ENCODE measurements around the gene TXNRD3.
"Not testable (repeated sequence)": the region's sequence is repeated elsewhere in the genome, so short reads cannot be mapped to it uniquely, and the experiment has no call there.

TXNRD3 gene

DNA sequence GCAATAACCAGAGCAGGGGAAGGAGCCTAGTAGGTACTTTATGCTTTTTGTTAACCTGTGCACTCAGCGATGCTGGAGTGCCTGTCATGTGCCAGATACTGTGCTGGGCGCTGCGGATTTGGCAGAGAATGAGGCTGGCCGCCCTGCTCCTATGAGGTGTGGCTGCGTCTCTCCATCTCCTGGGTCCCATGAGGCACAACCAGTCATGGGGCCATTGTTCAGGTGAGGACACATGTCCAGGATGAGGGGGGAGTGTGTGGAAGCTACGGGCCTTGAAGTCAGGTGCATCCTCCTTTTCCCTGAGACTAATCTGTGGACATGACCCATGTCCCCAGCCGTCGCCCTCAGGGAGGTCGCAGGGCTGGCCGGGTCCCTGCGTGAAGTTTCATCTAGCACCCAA, 963 bp upstream of the TXNRD3 start:
- in situ Hi-C loops (cut with MboI; ENCODE audit: low sequenced_read_pairs): no loop called here

DNA sequence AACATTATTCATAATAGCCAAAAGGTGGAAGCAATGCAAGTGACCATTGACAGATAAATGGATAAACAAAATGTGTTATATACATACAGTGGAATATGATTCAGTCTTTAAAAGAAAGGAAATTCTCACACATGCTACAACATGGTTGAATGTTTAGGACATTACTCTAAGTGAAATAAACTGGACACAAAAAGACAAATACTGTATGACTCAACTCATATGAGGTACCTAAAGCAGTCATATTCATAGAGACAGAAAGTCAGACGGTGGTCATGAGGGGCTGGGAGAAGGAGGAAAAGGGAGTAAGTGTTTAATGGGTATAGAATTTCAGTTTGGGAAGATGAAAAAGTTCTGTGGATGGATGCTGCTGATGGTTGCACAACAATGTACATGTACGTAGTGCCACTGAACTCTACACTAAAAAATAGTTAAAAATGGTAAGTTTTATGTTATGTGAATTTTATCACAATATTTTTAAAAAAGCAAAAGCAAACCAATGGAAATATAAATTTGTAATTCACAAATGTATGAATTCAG, 5.3 kb downstream of the TXNRD3 start:
- in situ Hi-C loops (cut with MboI; ENCODE audit: low sequenced_read_pairs): no loop called here

DNA sequence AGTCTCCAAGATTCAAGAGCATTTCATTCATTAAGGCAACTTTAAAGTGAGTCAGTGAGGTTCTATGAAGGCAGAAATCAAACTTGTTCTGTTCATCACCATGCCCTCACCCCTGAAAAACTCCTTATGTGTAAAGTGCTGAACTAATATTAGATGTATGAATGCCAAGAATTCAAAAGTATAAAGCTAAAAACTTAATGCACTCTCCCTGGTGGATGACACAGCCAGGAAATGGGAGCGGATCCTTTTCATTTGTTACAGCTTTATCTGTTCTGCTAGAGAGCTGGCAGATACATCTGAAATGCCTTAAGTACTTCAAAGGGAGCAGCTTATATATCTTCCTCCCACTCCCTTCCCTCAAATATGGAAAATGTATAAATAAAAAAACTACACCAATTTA, 8.2 kb downstream of the TXNRD3 start:
- in situ Hi-C loops (cut with MboI; ENCODE audit: low sequenced_read_pairs): no loop called here

DNA sequence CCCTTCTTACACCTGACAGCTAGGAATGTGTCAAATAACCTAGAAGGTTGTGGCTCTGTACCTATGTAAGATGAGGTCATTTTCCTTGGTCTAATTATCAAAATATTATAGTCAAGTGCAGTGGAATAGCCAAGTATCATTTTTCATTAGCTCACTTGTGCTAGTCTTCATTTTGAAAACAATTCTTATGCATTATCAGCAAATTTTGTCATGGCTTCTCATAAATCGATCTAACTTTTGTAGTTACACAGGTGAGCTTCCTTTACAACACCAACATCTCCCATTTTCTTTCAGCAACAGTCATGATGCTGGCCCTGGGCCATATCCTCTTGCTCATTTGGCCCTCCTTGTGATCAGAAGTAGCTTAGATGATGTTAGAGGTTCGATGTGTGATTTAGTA, 10.3 kb downstream of the TXNRD3 start:
- in situ Hi-C loops (cut with MboI; ENCODE audit: low sequenced_read_pairs): no loop called here

DNA sequence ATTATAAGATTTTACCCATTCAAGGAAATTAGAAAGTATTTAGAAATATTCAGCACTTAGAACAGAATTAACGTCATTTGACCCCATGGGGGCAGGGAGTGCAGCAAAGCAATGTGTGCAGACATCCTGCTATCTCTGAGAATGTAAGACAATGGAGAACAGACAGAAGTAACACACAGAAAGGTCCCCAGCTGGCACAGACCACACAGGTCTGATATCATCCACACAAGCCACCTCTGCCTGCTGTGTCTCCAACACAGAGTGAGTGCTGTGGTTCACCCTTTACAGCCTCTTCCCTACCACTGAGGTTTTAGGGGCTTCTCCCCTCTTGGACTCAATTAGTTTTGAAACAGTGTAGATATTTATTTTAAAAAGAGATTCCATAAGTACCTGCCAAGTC, 16.1 kb downstream of the TXNRD3 start:
- in situ Hi-C loops (cut with MboI; ENCODE audit: low sequenced_read_pairs): no loop called here

DNA sequence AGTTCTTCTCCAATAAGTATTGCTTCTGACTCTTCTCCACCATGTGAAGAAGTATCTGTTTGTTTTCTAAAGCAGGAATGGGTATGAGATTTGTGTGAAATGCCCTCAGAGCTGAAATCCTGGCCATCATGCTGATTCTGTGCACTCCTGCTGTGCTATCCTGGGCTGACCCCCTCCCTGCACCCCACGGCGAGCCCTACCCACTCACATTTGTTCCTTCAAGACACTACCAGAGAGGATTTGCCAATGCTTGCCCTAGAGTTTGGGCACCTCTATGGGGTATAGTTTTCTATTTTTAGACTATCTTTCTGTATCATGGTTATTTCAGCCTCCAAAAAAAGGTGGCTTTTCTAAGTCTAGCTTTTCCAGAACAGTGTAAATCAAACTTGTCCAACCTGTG, 18.5 kb downstream of the TXNRD3 start:
- in situ Hi-C loops (cut with MboI; ENCODE audit: low sequenced_read_pairs): no loop called here

DNA sequence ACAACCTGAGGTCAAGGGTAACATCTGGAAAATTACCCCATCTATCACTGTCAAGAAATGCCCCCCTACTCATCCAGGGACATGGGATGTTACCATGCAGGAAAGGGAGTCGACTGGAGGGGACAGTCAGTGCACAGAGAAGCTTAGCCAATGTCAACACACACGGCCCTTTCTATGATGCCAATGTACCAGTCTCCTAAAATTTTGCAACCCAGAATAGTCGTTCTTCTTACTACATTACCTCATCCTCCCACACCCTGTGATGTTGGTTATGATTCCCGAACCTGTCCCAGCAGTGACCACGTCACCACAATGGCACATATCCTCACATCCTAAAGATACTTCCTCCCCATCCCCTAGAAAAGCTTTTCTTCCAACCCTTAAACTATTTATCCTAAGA, 20.1 kb downstream of the TXNRD3 start:
- in situ Hi-C loops (cut with MboI; ENCODE audit: low sequenced_read_pairs): no loop called here

DNA sequence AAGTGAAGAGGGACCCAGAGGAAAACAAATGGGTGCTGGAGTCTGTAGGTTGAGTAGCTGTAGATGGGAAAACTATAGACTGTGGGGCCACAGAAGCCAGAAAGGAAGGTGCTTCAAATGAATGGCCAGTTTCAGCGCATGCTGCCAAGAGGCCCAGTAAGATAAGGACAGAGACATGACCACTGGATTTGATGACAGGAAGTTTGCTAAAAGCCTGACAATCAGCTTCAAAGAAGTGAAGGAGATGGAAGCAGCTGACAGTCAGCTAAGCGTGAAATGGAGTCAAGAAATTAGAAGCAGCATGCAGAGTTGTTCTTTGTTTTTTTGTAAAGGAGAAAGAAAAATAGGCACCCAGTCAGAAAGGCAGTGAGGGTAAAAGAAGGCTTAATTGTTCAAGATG, 24.9 kb downstream of the TXNRD3 start:
- in situ Hi-C loops (cut with MboI; ENCODE audit: low sequenced_read_pairs): no loop called here

DNA sequence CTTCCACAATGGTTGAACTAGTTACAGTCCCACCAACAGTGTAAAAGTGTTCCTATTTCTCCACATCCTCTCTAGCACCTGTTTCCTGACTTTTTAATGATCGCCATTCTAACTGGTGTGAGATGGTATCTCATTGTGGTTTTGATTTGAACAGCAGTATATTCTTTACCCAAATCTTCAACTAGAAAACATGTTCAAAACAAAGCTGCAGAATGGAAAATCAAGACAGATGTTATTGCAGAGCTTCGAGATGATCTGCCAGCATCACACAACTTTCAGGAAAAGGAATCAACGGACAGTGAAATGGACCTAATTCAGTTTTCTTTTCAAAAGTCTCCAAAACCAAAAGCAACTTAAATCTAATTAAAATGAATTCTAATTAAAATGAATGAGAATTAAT, 29.2 kb downstream of the TXNRD3 start:
- in situ Hi-C loops (cut with MboI; ENCODE audit: low sequenced_read_pairs): not testable (repeated sequence)

DNA sequence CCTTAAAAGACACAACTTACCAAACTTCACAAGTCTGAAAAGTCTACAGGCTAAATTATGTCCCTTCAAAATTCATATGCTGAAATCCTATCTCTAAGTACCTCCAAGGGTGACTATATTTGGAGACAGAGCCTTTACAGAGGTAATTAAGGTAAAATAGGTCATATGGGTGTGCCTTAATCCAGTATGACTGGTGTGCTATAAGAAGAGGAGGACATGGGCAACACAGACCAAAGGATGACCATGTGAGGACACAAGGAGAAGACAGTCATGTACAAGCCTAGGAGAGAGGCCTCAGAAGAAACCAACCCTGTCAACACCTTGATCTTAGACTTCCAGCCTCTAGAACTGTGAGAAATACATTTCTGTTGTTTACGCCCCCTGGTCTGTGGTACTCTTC, 32.2 kb downstream of the TXNRD3 start:
- in situ Hi-C loops (cut with MboI; ENCODE audit: low sequenced_read_pairs): no loop called here

DNA sequence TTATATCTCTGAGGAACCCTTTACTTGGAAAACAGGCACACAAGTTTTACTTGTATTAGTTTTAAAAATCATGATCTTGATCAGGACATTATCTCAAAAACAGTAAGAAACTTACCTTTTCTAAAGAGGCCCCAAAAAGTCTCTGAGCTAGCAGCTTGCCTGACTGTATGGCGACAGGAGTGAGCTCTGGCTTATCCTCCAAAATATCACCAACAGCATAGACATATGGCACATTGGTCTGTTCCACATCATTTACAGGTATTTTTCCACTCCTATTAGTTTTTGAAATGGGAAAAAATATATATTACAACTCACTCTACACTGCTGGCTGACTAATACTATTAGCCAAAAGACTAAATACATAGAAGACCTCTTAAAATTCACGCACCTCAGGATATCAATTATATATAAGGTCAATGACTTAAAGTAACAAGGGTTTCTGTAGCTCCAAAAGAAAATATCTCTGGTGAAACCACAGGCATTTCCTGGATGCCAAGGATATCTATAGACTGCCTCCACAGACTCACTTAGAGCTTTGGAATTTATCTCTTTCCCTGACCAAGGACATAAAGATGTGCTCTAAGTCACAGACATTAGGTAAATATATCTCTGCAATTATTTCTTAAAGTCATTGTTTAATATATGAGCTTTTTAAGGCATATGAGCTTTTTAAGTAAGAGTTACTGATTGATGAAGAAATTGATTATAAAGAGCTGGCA, 33.1 kb downstream of the TXNRD3 start:
- in situ Hi-C loops (cut with MboI; ENCODE audit: low sequenced_read_pairs): no loop called here

DNA sequence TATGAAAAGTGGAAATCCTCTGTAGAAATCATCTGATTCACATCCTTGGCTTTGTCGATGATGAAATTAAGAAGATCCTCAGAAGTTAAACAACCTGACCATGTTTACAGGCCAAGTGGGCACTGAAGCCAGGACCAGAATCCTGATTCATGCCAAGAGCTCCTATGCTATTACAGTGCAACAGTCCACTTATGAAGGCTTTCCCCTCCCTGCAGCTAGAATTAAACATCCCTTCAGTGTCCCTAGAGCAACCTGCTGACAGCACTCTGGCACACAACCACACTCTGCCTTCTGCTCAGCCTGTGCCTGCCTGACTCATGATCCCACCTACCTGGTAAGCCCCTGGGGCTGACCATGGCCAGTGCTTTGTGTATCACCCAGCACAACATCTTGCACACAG, 33.8 kb downstream of the TXNRD3 start:
- in situ Hi-C loops (cut with MboI; ENCODE audit: low sequenced_read_pairs): no loop called here

DNA sequence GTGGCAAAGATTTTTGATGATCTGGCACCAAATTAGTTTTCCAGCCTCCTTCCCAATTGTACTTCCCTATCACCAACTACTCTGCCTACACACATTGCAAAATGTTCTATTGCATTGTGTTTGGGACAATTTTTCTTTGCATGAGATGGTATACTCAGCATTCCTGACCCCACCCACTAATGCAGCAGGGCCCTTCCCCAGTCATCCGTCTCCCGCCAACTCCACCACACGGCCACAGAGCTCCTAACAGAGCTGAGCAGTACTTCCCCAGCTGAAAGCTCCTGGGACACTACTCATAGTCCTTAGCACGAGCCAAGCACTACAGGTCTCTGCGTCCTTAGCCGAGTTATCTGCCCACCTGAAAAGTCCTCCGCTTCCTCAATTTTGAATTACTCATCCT, 34.2 kb downstream of the TXNRD3 start:
- in situ Hi-C loops (cut with MboI; ENCODE audit: low sequenced_read_pairs): no loop called here

DNA sequence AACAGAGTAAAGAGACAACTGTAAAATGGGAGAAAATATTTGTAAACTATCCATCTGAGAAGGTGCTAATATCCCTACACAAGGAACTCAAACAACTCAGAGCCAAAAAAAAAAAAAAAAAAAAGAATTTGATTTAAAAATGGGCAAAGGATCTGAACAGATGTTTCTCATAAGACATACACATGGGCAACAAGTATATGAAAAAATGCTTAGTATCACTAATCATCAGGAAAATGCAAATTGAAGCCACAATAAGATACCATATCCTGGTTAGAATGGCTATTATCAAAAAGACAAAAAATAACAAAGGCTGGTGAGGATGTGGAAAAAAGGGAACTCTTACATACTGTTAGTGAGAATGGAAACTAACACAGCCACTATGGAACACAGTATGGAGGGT, 36.2 kb downstream of the TXNRD3 start:
- in situ Hi-C loops (cut with MboI; ENCODE audit: low sequenced_read_pairs): no loop called here

DNA sequence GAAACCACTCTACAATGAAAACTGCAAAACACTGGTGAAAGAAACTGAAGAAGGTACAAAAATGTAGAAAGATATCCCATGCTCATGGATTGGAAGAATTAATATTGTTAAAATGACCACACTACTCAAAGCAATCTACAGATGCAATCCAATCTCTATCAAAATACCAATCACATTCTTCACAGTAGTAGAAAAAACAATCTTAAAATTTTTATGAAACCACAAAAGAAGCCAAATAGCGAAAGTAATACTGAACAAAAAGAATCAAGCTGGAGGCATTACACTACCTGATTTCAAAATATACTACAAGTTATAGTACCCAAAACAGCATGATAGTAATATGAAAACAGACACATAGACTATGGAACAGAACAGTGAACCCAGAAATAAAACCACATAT, 36.9 kb downstream of the TXNRD3 start:
- in situ Hi-C loops (cut with MboI; ENCODE audit: low sequenced_read_pairs): no loop called here

DNA sequence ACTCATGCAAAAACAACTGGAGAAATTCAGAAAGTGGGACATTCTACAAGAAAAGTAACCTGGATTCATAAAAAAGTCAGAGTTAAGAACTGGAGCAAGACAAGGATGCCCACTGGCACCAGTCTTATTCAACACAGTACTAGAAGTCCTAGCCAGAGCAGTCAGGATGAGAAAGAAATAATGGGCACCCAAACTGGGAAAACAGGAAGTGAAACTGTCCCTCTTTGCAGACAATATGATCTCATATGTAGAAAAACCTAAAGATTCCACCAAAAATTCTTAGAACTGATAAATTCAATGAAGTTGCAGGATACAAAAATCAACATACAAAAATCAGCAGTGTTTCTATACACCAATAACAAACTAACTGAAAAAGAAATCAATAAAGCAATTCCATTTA, 37.4 kb downstream of the TXNRD3 start:
- in situ Hi-C loops (cut with MboI; ENCODE audit: low sequenced_read_pairs): no loop called here

DNA sequence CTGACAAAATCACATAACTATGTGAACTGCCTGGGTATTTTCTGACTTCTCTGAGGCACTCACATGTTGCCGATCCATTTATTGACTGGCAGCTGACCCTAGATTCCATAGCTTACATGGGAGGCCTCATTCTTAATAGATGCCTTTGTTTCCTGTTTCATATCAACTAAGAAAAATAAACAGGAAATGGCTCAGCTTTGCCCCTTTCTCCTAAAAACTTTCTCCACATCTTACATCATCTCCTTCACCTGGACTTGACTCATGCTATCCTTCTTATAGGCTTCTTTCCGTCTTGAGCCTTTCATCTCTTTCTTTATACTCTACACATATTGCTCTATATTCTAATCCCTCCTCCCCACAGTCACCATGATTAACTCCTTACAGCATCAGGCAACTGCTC, 38.0 kb downstream of the TXNRD3 start:
- in situ Hi-C loops (cut with MboI; ENCODE audit: low sequenced_read_pairs): no loop called here

DNA sequence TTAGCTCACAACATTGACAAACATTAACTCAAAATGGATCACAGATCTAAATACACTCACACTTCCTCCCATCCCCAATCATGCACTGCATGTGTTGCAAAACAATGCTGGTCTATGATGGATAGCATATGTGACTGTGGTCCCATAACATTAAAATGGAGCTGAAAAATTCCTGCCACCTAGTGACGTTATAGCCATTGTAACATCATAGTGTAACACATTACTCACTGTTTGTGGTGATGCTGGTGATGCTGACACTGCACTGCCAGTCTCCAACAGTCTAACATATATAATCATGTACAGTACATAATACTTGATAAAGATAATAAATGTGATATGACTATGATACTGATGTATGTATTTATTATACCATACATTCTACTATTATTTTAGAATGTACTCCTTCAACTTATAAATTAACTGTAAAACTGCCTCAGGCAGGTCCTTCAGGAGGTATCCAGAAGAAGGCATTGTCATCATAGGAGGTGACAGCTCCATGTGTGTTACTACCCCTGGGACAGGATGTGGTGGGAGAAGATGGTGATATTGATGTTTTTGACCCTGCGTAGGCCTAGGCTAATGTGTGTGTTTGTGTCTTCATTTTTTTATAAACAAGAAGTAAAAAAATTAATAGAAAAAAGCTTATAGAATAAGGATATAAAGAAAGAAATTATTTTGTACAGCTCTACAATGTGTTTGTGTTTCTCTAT, 41.3 kb downstream of the TXNRD3 start:
- in situ Hi-C loops (cut with MboI; ENCODE audit: low sequenced_read_pairs): no loop called here

DNA sequence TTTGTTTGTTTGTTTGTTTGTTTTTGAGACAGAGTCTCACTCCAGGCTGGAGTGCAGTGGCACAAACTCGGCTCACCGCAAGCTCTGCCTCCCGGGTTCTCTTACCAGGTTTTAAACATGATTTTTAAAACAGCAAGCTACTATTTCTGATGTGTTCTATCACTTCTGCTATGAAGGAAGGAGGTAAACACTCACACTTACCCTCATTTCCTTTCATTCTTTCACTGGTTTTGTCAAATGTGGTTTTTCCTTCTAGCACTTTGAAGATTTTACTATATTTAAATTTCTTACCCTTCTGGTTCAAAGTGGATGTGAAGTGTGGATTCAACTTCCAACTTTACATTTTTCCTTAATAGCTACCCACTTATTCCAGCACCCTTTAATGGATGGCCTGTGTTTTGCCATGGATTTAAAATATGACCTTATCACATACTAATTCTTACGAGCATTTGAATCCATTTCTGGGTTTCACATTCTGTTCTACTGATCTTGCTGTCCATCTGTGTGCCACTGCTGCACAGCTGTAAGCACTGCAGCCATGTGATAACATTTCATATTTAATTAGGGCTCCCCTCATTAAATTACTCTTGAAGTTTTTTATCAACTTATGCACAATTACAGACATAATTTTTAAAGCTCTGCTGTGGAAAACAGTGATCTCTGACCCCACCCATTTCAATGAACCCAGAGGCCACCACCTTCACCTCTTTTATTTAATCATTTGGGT, 42.3 kb downstream of the TXNRD3 start:
- in situ Hi-C loops (cut with MboI; ENCODE audit: low sequenced_read_pairs): no loop called here

DNA sequence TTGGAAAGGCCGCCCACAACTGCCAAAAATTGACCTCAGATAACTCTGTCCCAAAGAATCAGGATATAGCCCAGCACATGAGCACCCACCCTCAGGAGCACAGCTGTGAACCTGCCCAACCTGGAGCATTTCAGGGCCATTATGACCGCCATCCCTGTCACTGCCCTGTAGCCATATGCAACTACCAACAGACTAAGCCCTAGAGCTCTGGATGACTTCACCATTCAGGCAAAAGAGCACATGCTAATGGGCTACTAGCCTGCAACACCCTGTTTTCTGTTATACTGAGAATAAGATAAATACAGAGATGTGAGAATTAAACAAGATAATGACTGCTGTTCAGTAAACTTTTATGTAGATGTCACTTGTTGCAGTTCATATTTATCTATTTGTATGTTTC, 45.0 kb downstream of the TXNRD3 start:
- in situ Hi-C loops (cut with MboI; ENCODE audit: low sequenced_read_pairs): no loop called here

DNA sequence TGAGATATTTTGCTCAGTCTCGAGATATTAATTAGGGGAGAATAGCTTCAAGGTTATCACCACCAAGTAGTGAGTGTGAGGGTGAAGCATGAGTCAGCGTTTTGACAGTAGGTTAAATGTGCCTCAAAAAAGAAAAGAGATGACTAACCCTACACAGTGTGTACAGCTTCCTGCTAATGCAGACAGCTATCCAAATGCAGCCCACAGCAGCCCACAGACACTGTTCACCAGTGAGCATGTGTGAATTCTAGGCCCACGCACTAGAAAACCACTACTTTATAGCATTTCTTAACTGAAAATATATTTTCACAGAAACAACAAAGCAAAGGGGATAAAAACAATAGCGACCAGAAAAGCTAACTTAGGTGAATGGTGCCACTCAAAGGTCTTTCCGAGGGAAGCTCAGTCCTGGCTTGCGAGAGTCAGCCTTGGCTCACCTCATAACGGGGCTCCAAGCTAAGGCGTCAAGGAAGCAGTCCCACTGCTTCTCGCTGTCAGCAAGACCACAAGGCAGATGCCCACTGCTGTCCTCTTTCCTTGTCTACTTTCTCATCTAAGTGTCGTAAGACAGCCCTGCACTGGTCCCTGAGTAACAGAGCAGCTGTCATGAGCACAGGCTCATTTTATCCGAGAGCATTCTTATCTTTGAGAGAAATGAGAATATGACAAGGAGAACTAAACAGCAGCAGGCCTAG, 47.6 kb downstream of the TXNRD3 start:
- in situ Hi-C loops (cut with MboI; ENCODE audit: low sequenced_read_pairs): no loop called here

Data from HL-60/S4 (cell line).